ENCODE data around the gene MAT2A. TPM values are rescaled to one million over a fixed set of nuclear protein-coding genes. Genes with fewer than 3 reads are reported as not detected.

MAT2A gene
- total RNA-seq, 1 experiment from 2014 or later: 444 TPM

GRCh38 chr2:85593023-85593422 lies 54.1 kb downstream of the MAT2A start:
- POLR2A ChIA-PET: interaction anchor here (0.6 kb wide), 1 partner anchor 12 kb away, joined by 4 read pairs; no protein-coding TSS in a partner anchor
- Histone ChIP-seq H3K9me3 (ENCODE audit: control insufficient read depth in 1 of 2, insufficient read depth in 1 of 2, low read depth in 1 of 2, low read length in 2 of 2) (no peaks in the 10 kb centered on the region), H4K20me1 (ENCODE audit: insufficient read depth) (no peaks in the 10 kb centered on the region), H3K79me2 (ENCODE audit: insufficient read depth, low read length) (peaks cover 18% of the 10 kb centered on the region), H3K36me3 (ENCODE audit: control insufficient read depth in 1 of 2, insufficient read depth in 2 of 2, low read length in 2 of 2) (peaks cover 3 to 4% of the 10 kb centered on the region in 2 experiments; a peak in 2 of 4 replicates), H3K4me3 (replicated peaks in 1 of 2; ENCODE audit: low read depth in 1 of 2, low read length in 2 of 2) (no peak overlapping the region), H3K9me2 (ENCODE audit: insufficient read depth) (no peaks in the 10 kb centered on the region), H3K27ac (ENCODE audit: low read depth, low read length) (no peak overlapping the region), H2AFZ (ENCODE audit: low read depth, low read length, poor library complexity, severe bottlenecking) (no peak overlapping the region), H3K4me1 (ENCODE audit: control insufficient read depth in 1 of 2, insufficient read depth in 2 of 2, low read length in 2 of 2) (peaks cover 8 to 28% of the 10 kb centered on the region in 2 experiments; a peak in 3 of 4 replicates), H3K4me2 (ENCODE audit: low read length) (no peak overlapping the region), H3K27me3 (ENCODE audit: insufficient read depth, low read length) (no peaks in the 10 kb centered on the region), H3K9ac (ENCODE audit: low read length) (no peak overlapping the region)
- RAD21 ChIA-PET (ENCODE audit: low non-redundant PET in 1 of 2, low total read pairs in 2 of 2, uncharacterized antibody in 2 of 2, unreplicated experiment in 2 of 2): interaction anchor here in 1 of 2 experiments (0.6 kb wide), 1 partner anchor 132 kb away, joined by 7 read pairs; no protein-coding TSS in a partner anchor
- intact Hi-C loops (cut with micrococcal nuclease): no loop called here
- DNase-seq (ENCODE audit: low read depth, low spot score) (no peak), ATAC-seq (no peak)
- no TSS peak for BruUV-seq (replicated peaks)
- TF ChIP-seq ATF3 (IDR thresholded peaks at IDR 0.05): no peak
- no peak for TF ChIP-seq SP1 (IDR thresholded peaks at IDR 0.05; ENCODE audit: low read depth)
- no peak for TF ChIP-seq ZNF274 (IDR thresholded peaks at IDR 0.05; ENCODE audit: low read depth, low read length)
- no peak for TF ChIP-seq EGR1 (IDR thresholded peaks at IDR 0.05; ENCODE audit: low read depth)
- TF ChIP-seq REST (IDR thresholded peaks at IDR 0.05; ENCODE audit: low read depth): no peak
- TF ChIP-seq JUND (IDR thresholded peaks at IDR 0.05): no peak
- no peak for TF ChIP-seq POLR2AphosphoS5 (IDR thresholded peaks at IDR 0.05; ENCODE audit: low read depth, low read length)
- no peak for TF ChIP-seq FOSL1 (IDR thresholded peaks at IDR 0.05; ENCODE audit: low read depth)
- no peak for TF ChIP-seq TCF7L2 (IDR thresholded peaks at IDR 0.05; ENCODE audit: borderline replicate concordance, extremely low read depth, insufficient read depth, insufficient read length)
- TF ChIP-seq ELF1 (IDR thresholded peaks at IDR 0.05; ENCODE audit: borderline replicate concordance, low read depth): no peak
- CTCF ChIA-PET: no interaction called here

Other genes with a start within 250 kb of the MAT2A start
- 43.2 TPM for gene TGOLN2, start 211.2 kb upstream of the MAT2A start, total RNA-seq (2021; ENCODE audit: unreplicated experiment)
- gene RETSAT, start 184.6 kb upstream of the MAT2A start, total RNA-seq (2021; ENCODE audit: unreplicated experiment): 59.7 TPM
- gene ELMOD3, start 184.4 kb upstream of the MAT2A start, total RNA-seq (2021; ENCODE audit: unreplicated experiment): 9.2 TPM
- gene CAPG, start 128.8 kb upstream of the MAT2A start, total RNA-seq (2021; ENCODE audit: unreplicated experiment): 223 TPM
- 2.7 TPM for gene SH2D6, start 120.5 kb upstream of the MAT2A start, total RNA-seq (2021; ENCODE audit: unreplicated experiment)
- 43.5 TPM for gene GGCX, start 22.3 kb downstream of the MAT2A start, total RNA-seq (2021; ENCODE audit: unreplicated experiment)
- gene VAMP8, start 38.4 kb downstream of the MAT2A start, total RNA-seq (2021; ENCODE audit: unreplicated experiment): 52.6 TPM
- gene VAMP5, start 45.3 kb downstream of the MAT2A start, total RNA-seq (2021; ENCODE audit: unreplicated experiment): 1.9 TPM
- 77.5 TPM for gene RNF181, start 56.6 kb downstream of the MAT2A start, total RNA-seq (2021; ENCODE audit: unreplicated experiment)
- 9.9 TPM for gene TMEM150A, start 63.5 kb downstream of the MAT2A start, total RNA-seq (2021; ENCODE audit: unreplicated experiment)
- gene C2orf68, start 72.9 kb downstream of the MAT2A start, total RNA-seq (2021; ENCODE audit: unreplicated experiment): 21.8 TPM
- gene USP39, start 77.0 kb downstream of the MAT2A start, total RNA-seq (2021; ENCODE audit: unreplicated experiment): 92.1 TPM
- gene SFTPB, start 129.0 kb downstream of the MAT2A start, total RNA-seq (2021; ENCODE audit: unreplicated experiment): 13.3 TPM
- gene GNLY, start 155.2 kb downstream of the MAT2A start, total RNA-seq (2021; ENCODE audit: unreplicated experiment): 0.74 TPM
- gene ATOH8, start 214.8 kb downstream of the MAT2A start, total RNA-seq (2021; ENCODE audit: unreplicated experiment): 0.74 TPM

Data from HCT116 (cell line).